GM19395 (cell line): ENCODE measurements around the gene TCAP.
"Not testable (repeated sequence)": the region's sequence is repeated elsewhere in the genome, so short reads cannot be mapped to it uniquely, and the experiment has no call there.

Experiments
- ATAC-seq: cut with Tn5 transposase; IDR thresholded peaks from one replicate; pipeline ENCODE4 v1.9.1; 2021; ENCODE audit warnings: mild to moderate bottlenecking, moderate library complexity; ENCODE audit not compliant: unreplicated experiment

Gene TCAP

DNA sequence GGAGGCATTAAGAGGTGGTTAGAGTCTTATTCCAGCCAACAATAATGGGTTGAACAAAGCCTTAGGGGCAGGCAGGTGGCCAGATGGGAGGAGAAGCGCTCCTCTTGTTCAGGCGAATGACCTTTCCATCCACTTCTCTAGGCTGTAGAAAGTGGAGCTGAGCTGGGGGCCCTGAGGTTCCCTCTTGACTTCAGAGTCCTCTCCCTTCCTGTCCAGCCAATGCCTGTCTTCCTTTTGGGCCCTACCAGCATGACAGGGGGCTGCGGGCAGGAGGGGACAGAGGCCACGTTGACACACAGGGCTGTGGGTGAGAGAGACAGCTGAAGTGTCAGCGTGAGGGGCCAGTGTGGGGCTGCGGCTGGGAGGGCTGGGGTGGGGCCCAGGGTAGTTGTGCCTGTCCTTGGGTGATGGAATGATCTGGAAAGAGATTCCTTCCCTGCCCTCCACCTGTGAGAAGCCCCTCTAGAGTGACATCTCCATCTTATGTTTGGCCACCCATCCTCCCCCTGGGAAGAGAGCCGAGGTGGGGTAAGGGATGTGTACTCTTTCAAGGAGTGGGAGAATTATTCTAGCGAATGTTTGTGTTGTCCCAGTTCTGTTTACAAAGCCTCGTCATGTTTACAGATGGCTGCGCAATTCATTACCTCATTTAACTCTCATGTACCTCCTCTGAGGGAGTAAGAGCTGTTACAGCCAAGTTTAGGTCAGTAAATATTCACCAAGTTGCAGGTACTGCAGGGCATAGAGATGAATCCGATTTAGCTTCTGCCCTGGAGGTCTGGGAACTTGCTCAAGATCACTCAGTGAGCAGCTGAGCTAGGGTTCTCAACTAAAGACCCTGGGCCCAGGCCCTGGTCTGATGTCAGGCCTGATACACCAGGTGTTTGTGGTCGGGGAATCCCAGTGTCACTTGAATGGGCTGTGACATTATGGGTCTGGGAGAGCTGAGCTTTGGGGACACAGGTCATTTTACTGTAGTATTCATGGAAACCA is 38.0 kb downstream of the TCAP start:
- no peak for ATAC-seq

GRCh38 chr17:39703913-39704312 is 38.8 kb downstream of the TCAP start:
- no peak for ATAC-seq

DNA sequence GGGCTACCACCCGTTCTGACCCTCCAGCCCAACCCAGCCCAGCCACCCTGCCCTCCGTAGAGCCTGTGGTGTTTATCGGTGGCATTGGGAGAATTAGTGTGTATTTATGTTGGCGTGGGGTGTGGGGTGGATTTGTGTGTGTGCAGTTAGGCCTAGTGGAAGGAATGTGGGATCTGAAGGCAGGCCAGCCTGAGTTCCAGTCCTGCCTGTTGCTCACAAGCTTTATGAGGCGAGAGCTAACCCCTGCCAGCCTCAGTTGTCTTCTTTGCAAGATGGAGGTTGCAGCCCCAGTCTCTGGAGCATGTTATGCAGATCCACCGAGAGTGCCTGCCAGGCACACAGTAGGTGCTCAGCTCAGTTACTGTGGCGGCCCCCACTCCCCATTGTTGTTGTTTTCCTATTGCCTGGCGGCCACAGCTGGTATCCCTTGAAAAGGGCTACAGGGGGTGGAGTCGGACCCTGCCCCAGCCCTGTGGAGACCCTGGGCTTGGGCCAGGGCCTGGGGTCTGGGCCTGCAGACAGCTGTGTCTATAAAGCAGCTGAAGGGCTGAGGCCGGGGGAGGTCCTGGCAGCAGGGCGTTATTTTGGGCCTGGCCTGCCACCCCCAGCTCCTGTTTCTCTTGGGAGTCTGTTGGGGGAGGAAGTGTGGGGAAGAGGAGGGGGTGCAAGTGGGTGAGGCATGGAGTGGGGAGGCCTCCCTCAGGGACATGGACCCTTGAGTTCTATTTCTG is 39.8 kb downstream of the TCAP start:
- no peak for ATAC-seq

DNA sequence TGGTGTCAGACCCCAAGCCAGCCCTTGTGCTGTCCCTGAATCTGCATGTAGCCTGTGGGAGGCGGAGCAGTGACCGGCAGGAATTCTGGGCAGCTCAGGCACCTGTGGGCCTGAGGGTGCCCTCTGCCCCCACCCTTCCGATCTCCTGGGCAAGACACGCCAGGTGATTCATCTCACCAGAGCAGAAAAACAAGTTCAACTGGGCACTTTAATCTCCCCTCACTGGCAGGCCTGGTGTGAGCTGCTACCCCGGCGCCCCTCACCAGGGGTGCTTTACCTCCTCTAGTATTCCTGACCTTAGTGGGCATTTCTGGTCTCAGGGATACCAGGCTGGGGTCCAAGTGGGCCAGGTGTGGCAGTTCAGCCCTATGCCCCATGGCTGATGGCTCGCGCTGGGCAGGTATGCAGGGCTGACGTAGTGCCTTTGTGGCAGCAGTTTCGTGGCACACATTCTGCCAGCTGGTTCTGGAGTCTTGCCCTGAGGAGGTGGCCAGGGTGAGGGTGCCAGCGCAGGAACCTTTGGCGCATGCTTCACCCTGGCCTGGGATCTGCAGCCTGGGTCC is 40.7 kb downstream of the TCAP start:
- no peak for ATAC-seq

- ATAC-seq = no peak
Measured at GRCh38 chr17:39706383-39706782, 41.2 kb downstream of the TCAP start.

DNA sequence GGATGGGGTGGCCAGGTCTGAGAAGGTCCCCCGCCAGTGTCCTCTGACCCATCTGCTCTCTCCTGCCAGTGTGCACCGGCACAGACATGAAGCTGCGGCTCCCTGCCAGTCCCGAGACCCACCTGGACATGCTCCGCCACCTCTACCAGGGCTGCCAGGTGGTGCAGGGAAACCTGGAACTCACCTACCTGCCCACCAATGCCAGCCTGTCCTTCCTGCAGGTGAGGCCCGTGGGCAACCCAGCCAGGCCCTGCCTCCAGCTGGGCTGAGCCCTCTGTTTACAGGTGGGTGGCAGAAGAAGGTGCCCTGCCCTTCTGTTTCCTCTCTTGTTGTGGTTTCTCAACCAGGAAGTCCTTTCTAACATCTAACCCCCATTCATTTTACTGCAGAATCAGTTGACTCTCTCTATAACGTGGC is 41.8 kb downstream of the TCAP start:
- ATAC-seq = no peak

GRCh38 chr17:39709319-39709997 is 44.3 kb downstream of the TCAP start:
- no peak for ATAC-seq

- no peak for ATAC-seq
Measured at GRCh38 chr17:39709998-39710964, 45.1 kb downstream of the TCAP start.

GRCh38 chr17:39711071-39711470 is 45.9 kb downstream of the TCAP start:
- not testable (repeated sequence) for ATAC-seq

DNA sequence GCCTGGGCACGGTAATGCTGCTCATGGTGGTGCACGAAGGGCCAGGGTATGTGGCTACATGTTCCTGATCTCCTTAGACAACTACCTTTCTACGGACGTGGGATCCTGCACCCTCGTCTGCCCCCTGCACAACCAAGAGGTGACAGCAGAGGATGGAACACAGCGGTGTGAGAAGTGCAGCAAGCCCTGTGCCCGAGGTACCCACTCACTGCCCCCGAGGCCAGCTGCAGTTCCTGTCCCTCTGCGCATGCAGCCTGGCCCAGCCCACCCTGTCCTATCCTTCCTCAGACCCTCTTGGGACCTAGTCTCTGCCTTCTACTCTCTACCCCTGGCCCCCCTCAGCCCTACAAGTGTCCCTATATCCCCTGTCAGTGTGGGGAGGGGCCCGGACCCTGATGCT is 46.7 kb downstream of the TCAP start:
- no peak for ATAC-seq

DNA sequence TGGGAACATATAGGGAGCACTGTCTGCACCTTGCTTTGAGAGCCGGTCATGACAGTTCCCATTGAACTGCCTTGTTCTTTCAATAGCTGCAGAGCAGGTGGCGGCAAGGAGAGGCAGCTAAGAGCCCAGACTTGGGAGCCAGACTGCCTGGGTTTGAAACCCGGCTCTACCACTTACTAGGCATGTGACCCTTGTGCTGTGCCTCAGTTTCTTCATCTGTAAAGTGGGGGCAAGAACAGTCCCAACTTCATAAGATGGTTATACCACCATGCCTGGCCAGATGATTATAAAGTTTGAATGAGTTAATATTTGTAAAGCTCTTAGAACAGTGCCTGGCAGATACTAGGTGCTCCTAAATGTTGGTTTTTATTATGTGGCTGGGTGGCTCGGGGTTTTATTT is 49.1 kb downstream of the TCAP start:
- no peak for ATAC-seq

DNA sequence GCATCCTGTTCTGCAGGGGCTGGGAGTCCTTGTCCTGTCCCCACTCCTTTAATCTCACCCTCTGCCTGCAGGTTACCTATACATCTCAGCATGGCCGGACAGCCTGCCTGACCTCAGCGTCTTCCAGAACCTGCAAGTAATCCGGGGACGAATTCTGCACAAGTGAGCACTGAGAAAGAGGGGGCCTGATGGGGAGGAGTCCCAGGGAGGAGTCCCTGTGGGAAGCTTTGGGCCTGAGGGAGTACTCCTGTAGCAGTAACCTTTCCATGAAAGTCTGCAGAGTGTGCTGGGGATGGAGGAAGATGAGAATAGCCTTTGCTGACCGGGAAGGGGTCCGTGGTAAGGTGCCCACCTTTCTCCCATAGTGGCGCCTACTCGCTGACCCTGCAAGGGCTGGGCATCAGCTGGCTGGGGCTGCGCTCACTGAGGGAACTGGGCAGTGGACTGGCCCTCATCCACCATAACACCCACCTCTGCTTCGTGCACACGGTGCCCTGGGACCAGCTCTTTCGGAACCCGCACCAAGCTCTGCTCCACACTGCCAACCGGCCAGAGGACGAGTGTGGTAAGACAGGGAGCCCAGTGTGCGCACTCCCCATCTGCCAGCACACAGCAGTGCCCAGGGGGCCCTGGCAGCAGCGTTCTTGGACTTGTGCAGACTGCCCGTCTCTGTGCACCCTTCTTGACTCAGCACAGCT is 50.4 kb downstream of the TCAP start:
- ATAC-seq = no peak
